Endodermal cell (in vitro differentiated cells): ENCODE measurements around the gene LSMEM2. TPM values are rescaled to one million over a fixed set of nuclear protein-coding genes. Genes with fewer than 3 reads are reported as not detected.
A peak's percentile ranks its signal among the peaks of the same experiment; 100 is the strongest.
"Not testable (repeated sequence)": the region's sequence is repeated elsewhere in the genome, so short reads cannot be mapped to it uniquely, and the experiment has no call there.

Experiments used
- DNase-seq: peaks from one replicate; pipeline ENCODE4 v3.0.0-alpha.2; 2017
- H3K27ac ChIP-seq: 2 replicates; pipeline ENCODE4 v1.5.1; 2013; ENCODE audit warnings: mild to moderate bottlenecking, low read depth, low read length, moderate library complexity
- H3K27me3 ChIP-seq: 2 replicates; pipeline ENCODE4 v1.6.1; 2013; ENCODE audit warnings: mild to moderate bottlenecking, low read length, moderate library complexity; ENCODE audit not compliant: insufficient read depth, control insufficient read depth, poor library complexity, severe bottlenecking
- H3K36me3 ChIP-seq: 2 replicates; pipeline ENCODE4 v1.7.0; 2013; ENCODE audit warnings: mild to moderate bottlenecking, low read length, moderate library complexity; ENCODE audit not compliant: control insufficient read depth, insufficient read depth
- H3K4me1 ChIP-seq: one replicate; pipeline ENCODE4 v1.7.0; 2013; ENCODE audit warnings: low read length; ENCODE audit not compliant: control insufficient read depth, insufficient read depth
- H3K4me3 ChIP-seq: 2 replicates; pipeline ENCODE4 v1.5.1; 2013; ENCODE audit warnings: mild to moderate bottlenecking, low read length, moderate library complexity
- H3K9ac ChIP-seq: 2 replicates; pipeline ENCODE4 v1.6.1; 2013; ENCODE audit warnings: mild to moderate bottlenecking, low read length, moderate library complexity; ENCODE audit not compliant: poor library complexity, severe bottlenecking; ENCODE audit errors: extremely low read depth
- H3K9me3 ChIP-seq: 2 replicates; pipeline ENCODE4 v1.6.1; 2013; ENCODE audit warnings: mild to moderate bottlenecking, low read length, moderate library complexity; ENCODE audit not compliant: control insufficient read depth
- H3K27ac Mint-ChIP-seq: 2 replicates; pipeline ENCODE4 v1.8.0; 2020; ENCODE audit warnings: mixed read lengths
- H3K27me3 Mint-ChIP-seq: 2 replicates; pipeline ENCODE4 v1.8.0; 2021; ENCODE audit warnings: mild to moderate bottlenecking, mixed read lengths; ENCODE audit not compliant: insufficient read depth
- H3K36me3 Mint-ChIP-seq: 2 replicates; pipeline ENCODE4 v1.8.0; 2020; ENCODE audit warnings: low read depth, mixed read lengths
- H3K4me1 Mint-ChIP-seq: 2 replicates; pipeline ENCODE4 v1.8.0; 2020; ENCODE audit warnings: mixed read lengths
- H3K4me3 Mint-ChIP-seq: 2 replicates; pipeline ENCODE4 v1.8.0; 2020; ENCODE audit warnings: mild to moderate bottlenecking, moderate library complexity, mixed read lengths
- H3K9me3 Mint-ChIP-seq: 2 replicates; pipeline ENCODE4 v1.8.0; 2020; ENCODE audit warnings: mild to moderate bottlenecking, mixed read lengths
- CTCF ChIP-seq: fragments of 200-600 bp; sonication (generic); conservative IDR thresholded peaks from 2 replicates; pipeline ENCODE4 v1.5.0; 2021; ENCODE audit warnings: antibody characterized with exemption, mild to moderate bottlenecking
- WGBS, 2 experiments: methylation state at CpG; one replicate each; pipeline versions ENCODE4 v1.1.5 to v1.1.7; 2013; ENCODE audit warnings: missing lambda C conversion rate in 2 of 2, mixed read lengths in 1 of 2; ENCODE audit not compliant: insufficient coverage in 1 of 2, insufficient read length in 1 of 2; 5-methylcytosine and 5-hydroxymethylcytosine counted together
- total RNA-seq, 2 donors: library from RNA; stranded (reverse); fragmentation: NEBNext Ultra II Directional in 1 of 2; extraction: Animal tissue kit (Norgen Biotek cat#: 25700) in 1 of 2; gene quantifications; 2 replicates in 1 of 2; 3 replicates in 1 of 2; pipeline ENCODE4 v1.2.1, GENCODE V29; 2021

LSMEM2 gene
- total RNA-seq, 2 donors from 2014 or later, result not detected

- no peak overlapping the region for H3K27ac ChIP-seq
- TF ChIP-seq CTCF, result no peak
- H3K4me1 Mint-ChIP-seq, result peaks cover 7% of the 10 kb centered on the region
- no peaks in the 10 kb centered on the region for H3K36me3 Mint-ChIP-seq
- H3K4me3 ChIP-seq, result no peak overlapping the region
- no peak for DNase-seq
- no peaks in the 10 kb centered on the region for H3K36me3 ChIP-seq
- no peak overlapping the region for H3K9ac ChIP-seq
- no peaks in the 10 kb centered on the region for H3K9me3 ChIP-seq
- peaks cover 7% of the 10 kb centered on the region for H3K9me3 Mint-ChIP-seq
- peaks cover 23% of the 10 kb centered on the region for H3K27me3 ChIP-seq
- no peak overlapping the region for H3K4me3 Mint-ChIP-seq
- H3K4me1 ChIP-seq, result no peaks in the 10 kb centered on the region
- H3K27ac Mint-ChIP-seq, result no peak overlapping the region
- WGBS, 2 experiments, result 91 to 100% methylated on average over 3 to 8 of the region's 8 CpGs
- H3K27me3 Mint-ChIP-seq, result peaks cover 54% of the 10 kb centered on the region
Observed at GRCh38 chr3:50279255-50280016, 549 bp downstream of the LSMEM2 start.

GRCh38 chr3:50284121-50284520 is 5.2 kb downstream of the LSMEM2 start:
- H3K4me1 Mint-ChIP-seq, H3K9ac ChIP-seq, DNase-seq, H3K9me3 Mint-ChIP-seq, H3K27me3 ChIP-seq, H3K4me3 ChIP-seq, H3K27me3 Mint-ChIP-seq, H3K27ac Mint-ChIP-seq, H3K4me3 Mint-ChIP-seq, H3K4me1 ChIP-seq, H3K9me3 ChIP-seq, H3K27ac ChIP-seq: not testable (repeated sequence)
- H3K36me3 ChIP-seq, result peaks cover 20% of the 10 kb centered on the region
- H3K36me3 Mint-ChIP-seq, result peaks cover 14% of the 10 kb centered on the region
- 94 to 97% methylated on average over 2 to 5 of the region's 6 CpGs for WGBS, 2 experiments

- TF ChIP-seq CTCF, result no peak
- Histone ChIP-seq H3K9me3 (no peaks in the 10 kb centered on the region), H3K4me3 (no peak overlapping the region), H3K36me3 (peaks cover 29% of the 10 kb centered on the region), H3K4me1 (no peaks in the 10 kb centered on the region), H3K27ac (no peak overlapping the region), H3K9ac (no peak overlapping the region), H3K27me3 (no peaks in the 10 kb centered on the region)
- Mint-ChIP-seq H3K27me3 (peaks cover 4% of the 10 kb centered on the region), H3K36me3 (peaks cover 30% of the 10 kb centered on the region), H3K9me3 (no peaks in the 10 kb centered on the region), H3K27ac (no peak overlapping the region), H3K4me1 (peaks cover 5% of the 10 kb centered on the region), H3K4me3 (no peak overlapping the region)
- 95 to 100% methylated on average over 12 to 27 of the region's 28 CpGs for WGBS, 2 experiments
- peak; percentile 36 for DNase-seq
Observed at GRCh38 chr3:50286322-50287227, 7.7 kb downstream of the LSMEM2 start.
